ENCODE results near the gene ZFAND3.

ZFAND3 gene

GRCh38 chr6:38141716-38142115 is 322.2 kb downstream of the ZFAND3 start:
- H3K27ac ChIP-seq = no peak overlapping the region
- TF ChIP-seq CTCF (IDR thresholded peaks at IDR 0.05) (no peak), ZFX (IDR thresholded peaks at IDR 0.05; ENCODE audit: borderline replicate concordance) (no peak)

- no peak overlapping the region for H3K27ac ChIP-seq
- TF ChIP-seq CTCF (IDR thresholded peaks at IDR 0.05) = no peak
- no peak for TF ChIP-seq ZFX (IDR thresholded peaks at IDR 0.05; ENCODE audit: borderline replicate concordance)
Observed at GRCh38 chr6:38142178-38142902, 322.8 kb downstream of the ZFAND3 start.

GRCh38 chr6:38143191-38144150 is 323.9 kb downstream of the ZFAND3 start:
- TF ChIP-seq CTCF (IDR thresholded peaks at IDR 0.05) = no peak
- no peak for TF ChIP-seq ZFX (IDR thresholded peaks at IDR 0.05; ENCODE audit: borderline replicate concordance)

GRCh38 chr6:38144365-38144945 is 324.9 kb downstream of the ZFAND3 start:
- H3K27ac ChIP-seq = no peak overlapping the region
- TF ChIP-seq CTCF (IDR thresholded peaks at IDR 0.05) (no peak), ZFX (IDR thresholded peaks at IDR 0.05; ENCODE audit: borderline replicate concordance) (no peak)

More at GRCh38 chr6:38143191-38144150, 323.9 kb downstream of the ZFAND3 start:
- H3K27ac ChIP-seq = no peak overlapping the region

- TF ChIP-seq CTCF (IDR thresholded peaks at IDR 0.05) = no peak
- no peak for TF ChIP-seq ZFX (IDR thresholded peaks at IDR 0.05; ENCODE audit: borderline replicate concordance)
- no peak overlapping the region for H3K27ac ChIP-seq
Observed at GRCh38 chr6:38146021-38146733, 326.6 kb downstream of the ZFAND3 start.

GRCh38 chr6:38146734-38147027 is 327.2 kb downstream of the ZFAND3 start:
- H3K27ac ChIP-seq = no peak overlapping the region
- TF ChIP-seq CTCF (IDR thresholded peaks at IDR 0.05) (no peak), ZFX (IDR thresholded peaks at IDR 0.05; ENCODE audit: borderline replicate concordance) (no peak)
